ENCODE measurements around the gene ZKSCAN1.

DNA sequence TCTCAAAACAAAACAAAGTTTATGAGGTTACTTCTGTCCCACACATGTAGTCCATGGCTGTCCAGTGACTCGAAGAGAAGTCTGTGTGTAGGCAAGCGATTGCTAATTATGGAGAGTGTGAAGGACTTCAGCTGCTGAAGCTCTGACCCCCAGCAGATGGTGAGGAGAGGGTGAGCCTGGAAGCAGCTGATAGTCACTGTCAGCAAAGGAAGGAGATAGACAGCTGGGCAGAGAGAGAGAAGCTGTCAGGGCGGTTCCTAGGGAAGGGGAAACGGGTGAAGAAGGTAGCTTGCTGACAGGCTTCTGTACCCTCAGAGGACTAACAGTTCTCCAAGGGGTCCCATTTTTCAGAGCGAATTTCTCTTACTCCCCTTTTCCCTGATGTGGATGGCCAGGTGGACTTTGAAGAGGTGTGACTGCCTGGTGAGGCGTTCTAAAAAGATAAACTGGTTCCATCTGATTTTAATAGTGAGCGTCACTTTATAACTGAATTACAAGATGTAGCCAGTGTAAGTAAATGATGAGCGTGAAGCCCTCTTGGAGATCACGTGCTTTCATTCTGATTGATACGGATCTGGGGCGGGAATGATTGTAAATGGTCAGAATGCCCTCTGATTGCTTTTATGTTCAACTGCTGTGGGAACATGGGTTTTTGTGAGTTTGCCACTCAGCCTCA lies 46.3 kb downstream of the ZKSCAN1 start:
- TF ChIP-seq, protein P1, sequence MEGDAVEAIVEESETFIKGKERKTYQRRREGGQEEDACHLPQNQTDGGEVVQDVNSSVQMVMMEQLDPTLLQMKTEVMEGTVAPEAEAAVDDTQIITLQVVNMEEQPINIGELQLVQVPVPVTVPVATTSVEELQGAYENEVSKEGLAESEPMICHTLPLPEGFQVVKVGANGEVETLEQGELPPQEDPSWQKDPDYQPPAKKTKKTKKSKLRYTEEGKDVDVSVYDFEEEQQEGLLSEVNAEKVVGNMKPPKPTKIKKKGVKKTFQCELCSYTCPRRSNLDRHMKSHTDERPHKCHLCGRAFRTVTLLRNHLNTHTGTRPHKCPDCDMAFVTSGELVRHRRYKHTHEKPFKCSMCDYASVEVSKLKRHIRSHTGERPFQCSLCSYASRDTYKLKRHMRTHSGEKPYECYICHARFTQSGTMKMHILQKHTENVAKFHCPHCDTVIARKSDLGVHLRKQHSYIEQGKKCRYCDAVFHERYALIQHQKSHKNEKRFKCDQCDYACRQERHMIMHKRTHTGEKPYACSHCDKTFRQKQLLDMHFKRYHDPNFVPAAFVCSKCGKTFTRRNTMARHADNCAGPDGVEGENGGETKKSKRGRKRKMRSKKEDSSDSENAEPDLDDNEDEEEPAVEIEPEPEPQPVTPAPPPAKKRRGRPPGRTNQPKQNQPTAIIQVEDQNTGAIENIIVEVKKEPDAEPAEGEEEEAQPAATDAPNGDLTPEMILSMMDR (IDR thresholded peaks at IDR 0.05; ENCODE audit: low read depth, low read length): no peak
- TF ChIP-seq POLR2A (IDR thresholded peaks at IDR 0.05; ENCODE audit: extremely low read depth, insufficient read length) (no peak), MYC (IDR thresholded peaks at IDR 0.05; ENCODE audit: low read depth, low read length) (no peak)
- TF ChIP-seq, protein P2, sequence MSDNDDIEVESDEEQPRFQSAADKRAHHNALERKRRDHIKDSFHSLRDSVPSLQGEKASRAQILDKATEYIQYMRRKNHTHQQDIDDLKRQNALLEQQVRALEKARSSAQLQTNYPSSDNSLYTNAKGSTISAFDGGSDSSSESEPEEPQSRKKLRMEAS (IDR thresholded peaks at IDR 0.05; ENCODE audit: low read depth, low read length): no peak

All from NB4 (cell line).